Mesothelial cell of epicardium (in vitro differentiated cells): ENCODE data around the gene CP. TPM values are rescaled to one million over a fixed set of nuclear protein-coding genes. Genes with fewer than 3 reads are reported as not detected.

ENCODE experiments used
- DNase-seq, 2 experiments: peaks; one replicate each; pipeline ENCODE4 v3.0.0; 2021; ENCODE audit warnings: low spot score in 2 of 2; ENCODE audit not compliant: unreplicated experiment in 2 of 2
- H3K27ac Mint-ChIP-seq: 2 replicates; pipeline ENCODE4 v1.8.0; 2021; ENCODE audit warnings: mixed read lengths
- H3K27me3 Mint-ChIP-seq: 2 replicates; pipeline ENCODE4 v1.8.0; 2021; ENCODE audit warnings: low read depth, mixed read lengths
- H3K36me3 Mint-ChIP-seq: 2 replicates; pipeline ENCODE4 v1.8.0; 2021; ENCODE audit warnings: mixed read lengths
- H3K4me1 Mint-ChIP-seq: 2 replicates; pipeline ENCODE4 v1.8.0; 2021; ENCODE audit warnings: mixed read lengths
- H3K4me3 Mint-ChIP-seq: 2 replicates; pipeline ENCODE4 v1.8.0; 2021; ENCODE audit warnings: mild to moderate bottlenecking, moderate library complexity, mixed read lengths
- H3K9me3 Mint-ChIP-seq: 2 replicates; pipeline ENCODE4 v1.8.0; 2021; ENCODE audit warnings: mixed read lengths
- total RNA-seq: library from RNA; stranded (reverse); gene quantifications from 3 replicates; pipeline ENCODE4 v1.2.1, GENCODE V29; 2021
- TF ChIP-seq, protein P1 (sequence below): fragments of 200-600 bp; sonication (generic); IDR thresholded peaks from one replicate; pipeline ENCODE4 v1.5.0; 2021; ENCODE audit warnings: antibody characterized with exemption; ENCODE audit not compliant: unreplicated experiment

Gene CP
- total RNA-seq, 1 donor from 2014 or later: 22.6 TPM

DNA sequence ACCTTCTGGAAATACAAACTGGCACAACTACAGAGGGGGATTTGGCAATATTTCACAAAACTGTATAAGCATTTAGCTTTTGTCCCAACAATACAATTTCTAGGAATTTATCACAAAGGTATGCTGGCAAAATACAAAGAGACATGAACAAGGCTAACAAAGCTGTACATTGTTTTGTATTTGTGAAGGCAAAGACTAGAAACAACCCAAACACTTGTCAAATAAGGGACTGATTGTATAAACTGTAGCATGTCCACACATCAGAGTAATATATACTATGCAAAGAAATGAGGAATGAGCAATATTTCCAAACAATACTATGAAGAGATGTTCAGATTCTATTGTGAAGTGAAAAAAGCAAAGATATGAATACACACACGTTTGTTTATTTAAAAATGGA, 26.4 kb downstream of the CP start:
- Mint-ChIP-seq H3K27ac (no peak overlapping the region), H3K4me1 (peaks cover 41% of the 10 kb centered on the region), H3K36me3 (peaks cover 12% of the 10 kb centered on the region), H3K9me3 (peaks cover 6% of the 10 kb centered on the region), H3K4me3 (no peak overlapping the region), H3K27me3 (no peaks in the 10 kb centered on the region)
- DNase-seq: no peak
- TF ChIP-seq, protein P1, sequence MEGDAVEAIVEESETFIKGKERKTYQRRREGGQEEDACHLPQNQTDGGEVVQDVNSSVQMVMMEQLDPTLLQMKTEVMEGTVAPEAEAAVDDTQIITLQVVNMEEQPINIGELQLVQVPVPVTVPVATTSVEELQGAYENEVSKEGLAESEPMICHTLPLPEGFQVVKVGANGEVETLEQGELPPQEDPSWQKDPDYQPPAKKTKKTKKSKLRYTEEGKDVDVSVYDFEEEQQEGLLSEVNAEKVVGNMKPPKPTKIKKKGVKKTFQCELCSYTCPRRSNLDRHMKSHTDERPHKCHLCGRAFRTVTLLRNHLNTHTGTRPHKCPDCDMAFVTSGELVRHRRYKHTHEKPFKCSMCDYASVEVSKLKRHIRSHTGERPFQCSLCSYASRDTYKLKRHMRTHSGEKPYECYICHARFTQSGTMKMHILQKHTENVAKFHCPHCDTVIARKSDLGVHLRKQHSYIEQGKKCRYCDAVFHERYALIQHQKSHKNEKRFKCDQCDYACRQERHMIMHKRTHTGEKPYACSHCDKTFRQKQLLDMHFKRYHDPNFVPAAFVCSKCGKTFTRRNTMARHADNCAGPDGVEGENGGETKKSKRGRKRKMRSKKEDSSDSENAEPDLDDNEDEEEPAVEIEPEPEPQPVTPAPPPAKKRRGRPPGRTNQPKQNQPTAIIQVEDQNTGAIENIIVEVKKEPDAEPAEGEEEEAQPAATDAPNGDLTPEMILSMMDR: no peak

DNA sequence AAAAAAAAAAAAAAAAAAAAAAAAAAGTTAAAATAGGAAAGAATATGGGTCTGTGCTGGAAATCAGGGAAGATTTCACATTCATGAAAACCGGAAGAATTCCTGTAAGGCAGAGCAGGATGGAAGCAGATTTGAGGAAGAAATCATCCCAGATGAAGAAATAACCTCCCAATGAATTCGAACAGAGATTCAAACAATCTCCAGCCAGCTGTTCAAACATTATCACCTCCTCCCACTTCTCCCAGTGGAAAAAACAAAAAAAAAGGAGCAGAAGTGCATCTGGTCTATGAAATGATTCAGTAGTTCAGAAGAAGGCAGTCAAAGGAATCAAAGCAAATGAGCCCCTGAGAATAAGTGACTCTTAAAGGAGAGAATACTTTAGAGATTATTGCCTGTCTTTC, 33.1 kb downstream of the CP start:
- Mint-ChIP-seq H3K9me3 (peaks cover 9% of the 10 kb centered on the region), H3K36me3 (peaks cover 16% of the 10 kb centered on the region), H3K27ac (no peak overlapping the region), H3K4me1 (peaks cover 13% of the 10 kb centered on the region), H3K27me3 (no peaks in the 10 kb centered on the region), H3K4me3 (no peak overlapping the region)
- TF ChIP-seq, protein P1: no peak
- no peak for DNase-seq

DNA sequence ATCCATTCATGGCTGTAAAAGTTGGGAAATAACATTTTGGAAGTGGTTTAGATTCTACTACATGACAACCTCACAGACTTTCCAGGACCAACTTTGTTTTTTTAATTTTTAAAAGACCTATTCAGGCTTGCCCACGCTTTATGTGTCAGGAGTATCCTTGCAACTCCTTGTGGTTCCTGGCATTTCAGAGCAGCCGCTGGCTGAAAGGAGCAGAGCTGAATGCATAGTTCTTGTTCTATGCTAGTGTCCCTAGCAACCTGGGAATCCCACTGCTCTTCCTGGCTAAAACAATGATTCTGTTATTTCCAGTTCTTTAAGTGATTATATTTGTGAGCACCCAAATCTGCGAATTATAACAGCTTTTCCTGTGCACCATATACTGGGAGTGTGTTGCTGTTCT, 34.9 kb downstream of the CP start:
- no peak overlapping the region for H3K4me3 Mint-ChIP-seq
- DNase-seq: no peak
- H3K4me1 Mint-ChIP-seq: peaks cover 7% of the 10 kb centered on the region
- no peaks in the 10 kb centered on the region for H3K27me3 Mint-ChIP-seq
- H3K9me3 Mint-ChIP-seq: peaks cover 9% of the 10 kb centered on the region
- H3K27ac Mint-ChIP-seq: no peak overlapping the region
- TF ChIP-seq, protein P1: no peak
- H3K36me3 Mint-ChIP-seq: peaks cover 16% of the 10 kb centered on the region

DNA sequence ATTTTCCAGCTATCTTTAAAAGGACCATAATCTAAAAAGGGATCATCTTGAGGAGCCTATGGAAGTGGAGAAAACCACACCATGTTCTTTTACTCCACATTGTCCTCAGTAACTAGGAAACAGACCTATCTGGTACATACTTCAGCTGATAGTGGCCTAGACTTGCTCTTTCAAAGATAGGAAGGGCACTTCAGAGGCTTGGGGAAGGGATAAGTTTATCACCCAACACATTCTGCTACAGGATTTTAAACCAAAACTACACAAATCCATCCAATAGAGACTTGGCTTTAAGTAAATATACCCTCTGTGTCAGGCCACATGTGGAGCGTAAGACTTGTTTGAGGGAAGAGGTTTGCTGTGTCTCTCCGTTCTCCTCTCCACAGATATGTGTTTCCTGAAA, 35.4 kb downstream of the CP start:
- peaks cover 16% of the 10 kb centered on the region for H3K36me3 Mint-ChIP-seq
- H3K27me3 Mint-ChIP-seq: no peaks in the 10 kb centered on the region
- DNase-seq: no peak
- TF ChIP-seq, protein P1: no peak
- H3K27ac Mint-ChIP-seq: no peak overlapping the region
- H3K4me1 Mint-ChIP-seq: peaks cover 5% of the 10 kb centered on the region
- peaks cover 8% of the 10 kb centered on the region for H3K9me3 Mint-ChIP-seq
- H3K4me3 Mint-ChIP-seq: no peak overlapping the region

DNA sequence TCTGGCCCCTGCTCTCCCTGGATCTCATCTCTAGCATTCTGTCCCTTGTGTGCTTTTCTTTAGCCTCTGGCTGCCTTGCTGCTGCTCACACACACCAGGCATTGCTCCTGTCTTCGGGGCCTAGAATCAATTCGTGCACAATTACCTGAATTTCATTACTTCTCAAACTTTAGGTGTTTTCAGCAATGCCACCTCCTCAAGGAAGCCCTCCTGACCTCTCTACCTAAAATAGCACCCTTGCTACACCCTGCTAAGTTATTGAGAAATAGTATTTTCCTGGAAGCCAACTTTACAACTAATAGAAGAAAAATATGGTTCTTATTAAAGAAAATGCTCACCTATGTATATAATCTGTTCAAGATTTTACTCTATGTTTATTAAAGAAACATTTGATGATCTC, 40.4 kb downstream of the CP start:
- Mint-ChIP-seq H3K9me3 (peaks cover 6% of the 10 kb centered on the region), H3K27ac (no peak overlapping the region), H3K4me3 (no peak overlapping the region), H3K4me1 (no peaks in the 10 kb centered on the region), H3K36me3 (peaks cover 21% of the 10 kb centered on the region), H3K27me3 (no peaks in the 10 kb centered on the region)
- no peak for DNase-seq
- TF ChIP-seq, protein P1: no peak

DNA sequence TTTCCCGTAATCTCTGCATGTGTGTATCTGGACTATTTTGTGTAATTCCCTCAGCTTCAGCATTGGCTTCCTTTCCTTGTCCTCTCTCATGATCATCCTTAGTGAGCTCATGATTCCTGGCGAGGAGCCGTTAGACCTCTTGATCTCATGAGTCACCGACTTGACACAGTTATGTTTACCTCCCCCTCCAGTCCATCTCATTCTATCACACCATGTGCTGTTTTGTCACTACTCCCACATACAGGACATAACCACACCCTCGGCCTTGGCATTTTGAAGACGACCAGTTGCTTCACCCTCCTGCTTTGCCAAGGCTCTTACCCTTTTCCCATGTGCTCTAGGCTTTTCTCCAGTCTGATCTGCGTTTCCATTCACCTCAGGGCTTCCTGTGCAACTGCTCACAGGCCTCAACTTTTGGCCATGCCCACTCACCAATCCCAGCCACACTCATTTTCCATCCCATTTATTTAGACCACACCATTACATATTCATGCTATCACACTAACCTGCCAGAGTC, 41.5 kb downstream of the CP start:
- H3K4me1 Mint-ChIP-seq: peaks cover under 1% of the 10 kb centered on the region
- H3K36me3 Mint-ChIP-seq: peaks cover 27% of the 10 kb centered on the region
- no peaks in the 10 kb centered on the region for H3K27me3 Mint-ChIP-seq
- H3K9me3 Mint-ChIP-seq: peaks cover 9% of the 10 kb centered on the region
- TF ChIP-seq, protein P1: no peak
- no peak overlapping the region for H3K4me3 Mint-ChIP-seq
- no peak overlapping the region for H3K27ac Mint-ChIP-seq
- no peak for DNase-seq
